ENCODE results near the gene SNX20. TPM values are rescaled to one million over a fixed set of nuclear protein-coding genes. Genes with fewer than 3 reads are reported as not detected.

Gene SNX20
- total RNA-seq, 1 donor from 2014 or later, result 2.2 TPM

DNA sequence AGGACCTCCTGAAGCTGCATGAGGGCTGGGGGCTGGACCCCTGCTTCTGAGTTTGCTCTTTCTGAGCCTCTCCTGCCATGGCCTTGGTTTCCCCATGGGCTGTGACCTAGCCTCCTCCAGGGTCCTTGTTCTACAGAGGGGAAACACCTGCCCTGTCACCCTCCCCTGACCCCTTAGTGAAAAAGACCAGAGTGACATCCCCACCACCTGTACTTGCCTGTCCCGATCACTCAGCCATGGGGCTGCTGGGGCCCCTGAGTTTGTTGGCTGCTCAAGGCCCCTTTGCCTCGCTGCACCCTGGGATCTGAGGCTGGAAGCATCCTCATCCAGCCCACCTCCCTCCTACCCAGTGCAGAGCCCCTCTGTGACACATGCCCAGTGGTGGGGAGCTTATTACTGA, 13.1 kb upstream of the SNX20 start:
- Histone ChIP-seq H3K4me3 (peak overlapping the region; percentile 50 to 73), H3K9me3 (no peaks in the 10 kb centered on the region), H3K27ac (peak overlapping the region; percentile 71), H3K27me3 (no peaks in the 10 kb centered on the region), H3K4me1 (peaks cover 42% of the 10 kb centered on the region), H3K36me3 (no peaks in the 10 kb centered on the region)
- intact Hi-C loops (cut with DNase I), result no loop called here
- no peak for DNase-seq (ENCODE audit: extremely low spot score in 2 of 2)
- TF ChIP-seq POLR2AphosphoS5 (IDR thresholded peaks at IDR 0.05; ENCODE audit: insufficient read depth in 1 of 2, low read depth in 1 of 2), result no peak
- TF ChIP-seq, protein P1, sequence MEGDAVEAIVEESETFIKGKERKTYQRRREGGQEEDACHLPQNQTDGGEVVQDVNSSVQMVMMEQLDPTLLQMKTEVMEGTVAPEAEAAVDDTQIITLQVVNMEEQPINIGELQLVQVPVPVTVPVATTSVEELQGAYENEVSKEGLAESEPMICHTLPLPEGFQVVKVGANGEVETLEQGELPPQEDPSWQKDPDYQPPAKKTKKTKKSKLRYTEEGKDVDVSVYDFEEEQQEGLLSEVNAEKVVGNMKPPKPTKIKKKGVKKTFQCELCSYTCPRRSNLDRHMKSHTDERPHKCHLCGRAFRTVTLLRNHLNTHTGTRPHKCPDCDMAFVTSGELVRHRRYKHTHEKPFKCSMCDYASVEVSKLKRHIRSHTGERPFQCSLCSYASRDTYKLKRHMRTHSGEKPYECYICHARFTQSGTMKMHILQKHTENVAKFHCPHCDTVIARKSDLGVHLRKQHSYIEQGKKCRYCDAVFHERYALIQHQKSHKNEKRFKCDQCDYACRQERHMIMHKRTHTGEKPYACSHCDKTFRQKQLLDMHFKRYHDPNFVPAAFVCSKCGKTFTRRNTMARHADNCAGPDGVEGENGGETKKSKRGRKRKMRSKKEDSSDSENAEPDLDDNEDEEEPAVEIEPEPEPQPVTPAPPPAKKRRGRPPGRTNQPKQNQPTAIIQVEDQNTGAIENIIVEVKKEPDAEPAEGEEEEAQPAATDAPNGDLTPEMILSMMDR (IDR thresholded peaks at IDR 0.05), result no peak
- no peak for TF ChIP-seq POLR2A (IDR thresholded peaks at IDR 0.05)

DNA sequence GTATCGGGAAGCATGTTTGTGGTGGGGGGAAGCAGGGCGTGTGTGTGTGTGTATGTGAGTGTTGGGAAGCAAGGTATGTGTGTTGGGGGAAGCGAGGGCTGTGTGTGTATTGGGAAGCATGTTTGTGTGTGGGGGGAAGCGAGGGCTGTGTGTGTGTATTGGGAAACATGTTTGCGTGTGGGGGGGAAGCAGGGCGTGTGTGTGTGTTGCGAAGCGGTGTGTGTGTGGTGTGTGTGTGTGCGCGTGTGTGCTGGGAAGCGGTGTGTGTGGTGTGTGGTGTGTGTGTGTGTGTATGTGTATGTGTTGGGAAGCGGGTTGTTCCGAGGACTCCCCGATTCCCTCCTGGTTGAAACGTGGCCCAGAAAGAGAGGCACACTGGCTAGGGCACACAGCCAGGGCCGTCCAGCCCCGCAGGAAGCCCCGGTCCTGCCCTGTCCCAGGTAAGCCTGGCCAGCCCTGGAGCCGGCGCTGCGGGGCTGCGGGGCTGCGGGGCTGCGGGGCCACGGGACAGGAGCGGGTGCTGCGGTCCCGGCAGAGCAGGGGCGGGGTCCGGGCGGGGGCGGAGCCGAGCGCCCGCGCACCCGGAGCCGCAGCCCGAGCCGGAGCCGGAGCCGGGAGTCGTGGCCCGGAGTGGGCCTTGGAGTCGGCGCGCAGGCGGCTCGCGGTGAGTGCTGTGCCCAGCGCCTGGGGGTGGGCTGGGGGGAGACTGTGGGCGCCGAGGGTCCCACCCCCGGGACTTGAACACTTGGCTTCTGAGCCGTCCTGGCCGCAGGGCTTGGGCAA, 12.1 kb upstream of the SNX20 start, which contains the start of gene NOD2:
Gene NOD2 (plus strand): TSS at position 608 of the 783 bp plus-strand sequence. CDS start 5,890 bp downstream, outside the sequence.
- no peaks in the 10 kb centered on the region for H3K9me3 ChIP-seq
- no peak for TF ChIP-seq POLR2AphosphoS5 (IDR thresholded peaks at IDR 0.05; ENCODE audit: insufficient read depth in 1 of 2, low read depth in 1 of 2)
- DNase-seq (ENCODE audit: extremely low spot score in 2 of 2), result no peak
- H3K36me3 ChIP-seq, result no peaks in the 10 kb centered on the region
- H3K4me3 ChIP-seq, result peak within 1 kb of the TSS; percentile 50 to 73
- H3K4me1 ChIP-seq, result peaks cover 32% of the 10 kb centered on the region
- peak within 1 kb of the TSS; percentile 71 for H3K27ac ChIP-seq
- no peaks in the 10 kb centered on the region for H3K27me3 ChIP-seq
- intact Hi-C loops (cut with DNase I), result no loop called here

- H3K9me3 ChIP-seq, result no peaks in the 10 kb centered on the region
- DNase-seq (ENCODE audit: extremely low spot score in 2 of 2), result no peak
- H3K27ac ChIP-seq, result no peak overlapping the region
- intact Hi-C loops (cut with DNase I), result no loop called here
- H3K36me3 ChIP-seq, result no peaks in the 10 kb centered on the region
- peak overlapping the region in 1 of 2 donors; percentile 73 for H3K4me3 ChIP-seq
- peaks cover 26% of the 10 kb centered on the region for H3K4me1 ChIP-seq
- no peak for TF ChIP-seq POLR2A (IDR thresholded peaks at IDR 0.05)
- TF ChIP-seq, protein P1 (IDR thresholded peaks at IDR 0.05), result no peak
- H3K27me3 ChIP-seq, result no peaks in the 10 kb centered on the region
Observed at GRCh38 chr16:50692644-50692998, 11.5 kb upstream of the SNX20 start.

DNA sequence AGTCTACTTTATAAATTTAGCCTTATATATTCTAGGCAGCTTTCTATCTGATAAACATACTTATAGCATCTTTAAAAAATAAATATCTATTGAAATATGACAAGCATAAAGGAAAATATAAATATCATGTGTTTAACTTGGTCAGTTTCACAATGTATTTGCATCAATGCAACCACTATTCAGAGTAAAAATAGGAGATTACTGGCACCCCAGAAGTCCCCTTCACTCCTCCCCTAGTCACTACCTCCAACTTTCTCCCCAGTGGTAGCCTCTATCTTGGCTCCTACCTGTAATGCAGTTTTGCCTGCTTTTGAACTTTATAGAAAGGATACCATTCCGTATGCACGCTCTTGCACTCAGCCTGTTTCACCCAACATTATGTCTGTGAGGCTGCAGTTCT, 9.1 kb upstream of the SNX20 start:
- TF ChIP-seq, protein P1 (IDR thresholded peaks at IDR 0.05), result no peak
- TF ChIP-seq POLR2AphosphoS5 (IDR thresholded peaks at IDR 0.05; ENCODE audit: insufficient read depth in 1 of 2, low read depth in 1 of 2), result no peak
- no peak for TF ChIP-seq POLR2A (IDR thresholded peaks at IDR 0.05)
- Histone ChIP-seq H3K27ac (no peak overlapping the region), H3K4me3 (no peak overlapping the region), H3K4me1 (peaks cover 9% of the 10 kb centered on the region), H3K27me3 (no peaks in the 10 kb centered on the region), H3K36me3 (no peaks in the 10 kb centered on the region), H3K9me3 (no peaks in the 10 kb centered on the region)
- intact Hi-C loops (cut with DNase I), result no loop called here
- DNase-seq (ENCODE audit: extremely low spot score in 2 of 2), result no peak

DNA sequence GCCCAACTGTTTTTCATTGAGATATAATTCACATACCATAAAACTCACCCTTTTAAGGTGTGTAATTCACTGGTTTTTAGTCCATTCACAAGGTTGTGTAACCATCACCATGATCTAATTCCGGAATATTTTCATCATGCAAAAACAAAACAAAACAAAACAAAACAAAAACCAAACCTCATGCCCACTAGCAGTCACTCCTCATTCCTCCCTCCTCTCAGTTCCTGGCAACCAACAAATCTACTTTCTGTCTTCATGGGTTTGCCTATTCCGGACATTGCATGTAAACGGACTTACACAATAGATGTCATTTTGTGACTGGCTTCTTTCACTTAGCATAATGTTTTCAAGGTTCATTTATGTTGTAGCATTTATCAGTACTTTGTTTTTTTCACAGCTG, 7.8 kb upstream of the SNX20 start:
- Histone ChIP-seq H3K4me3 (no peak overlapping the region), H3K9me3 (no peaks in the 10 kb centered on the region), H3K36me3 (no peaks in the 10 kb centered on the region), H3K27me3 (no peaks in the 10 kb centered on the region), H3K27ac (no peak overlapping the region), H3K4me1 (peaks cover 7% of the 10 kb centered on the region)
- DNase-seq (ENCODE audit: extremely low spot score in 2 of 2), result no peak
- TF ChIP-seq, protein P1 (IDR thresholded peaks at IDR 0.05), result no peak
- TF ChIP-seq POLR2AphosphoS5 (IDR thresholded peaks at IDR 0.05; ENCODE audit: insufficient read depth in 1 of 2, low read depth in 1 of 2) (no peak), POLR2A (IDR thresholded peaks at IDR 0.05) (no peak)
- intact Hi-C loops (cut with DNase I), result no loop called here
